Tibial nerve (tissue), 4 donors: ENCODE measurements around the gene MYH14. TPM values are rescaled to one million over a fixed set of nuclear protein-coding genes. Genes with fewer than 3 reads are reported as not detected.

ENCODE experiments used
- DNase-seq, 2 donors: peaks; one replicate each; pipeline ENCODE4 v3.0.0-alpha.2; 2019; ENCODE audit warnings: low spot score in 2 of 2
- H3K27ac ChIP-seq, 4 donors: fragments of 200-600 bp; sonication (generic) in 3 of 4; one replicate each; pipeline ENCODE4 v1.5.1; 2017 to 2019; ENCODE audit warnings: mild to moderate bottlenecking in 1 of 4
- H3K27me3 ChIP-seq, 2 donors: fragments of 200-600 bp; sonication (generic) in 1 of 2; one replicate each; pipeline versions ENCODE4 v1.5.1 to v1.6.0; 2017 to 2019
- H3K36me3 ChIP-seq, 3 donors: fragments of 200-600 bp; sonication (generic); one replicate each; pipeline ENCODE4 v1.5.1; 2018 to 2019
- H3K4me1 ChIP-seq, 4 donors: fragments of 200-600 bp; sonication (generic) in 3 of 4; one replicate each; pipeline ENCODE4 v1.5.1; 2017 to 2019
- H3K4me3 ChIP-seq, 4 donors: fragments of 200-600 bp; sonication (generic) in 3 of 4; one replicate each; pipeline ENCODE4 v1.5.1; 2017 to 2019; ENCODE audit warnings: mild to moderate bottlenecking in 1 of 4, moderate library complexity in 1 of 4
- H3K9me3 ChIP-seq, 4 donors: fragments of 200-600 bp; sonication (generic) in 3 of 4; one replicate each; pipeline ENCODE4 v1.5.1; 2017 to 2019
- EP300 ChIP-seq, 2 donors: sonication (generic); formaldehyde crosslinking; IDR thresholded peaks; one replicate each; pipeline ENCODE4 v1.6.1; 2017; ENCODE audit warnings: antibody characterized with exemption in 2 of 2, mild to moderate bottlenecking in 1 of 2
- POLR2A ChIP-seq, 2 donors: fragments of 450-650 bp; IDR thresholded peaks; one replicate each; pipeline ENCODE4 v1.6.1; 2017; ENCODE audit warnings: antibody characterized with exemption in 2 of 2, mild to moderate bottlenecking in 2 of 2, moderate library complexity in 2 of 2
- WGBS, 2 donors: methylation state at CpG; one replicate each; pipeline ENCODE4 v1.1.5; 2018; 5-methylcytosine and 5-hydroxymethylcytosine counted together
- total RNA-seq, 4 donors: library from RNA; depleted of rRNA; stranded (reverse); fragments of >200 nt; gene quantifications; one replicate each; pipeline ENCODE4 v1.1.0, GENCODE V29; 2016
- TF ChIP-seq, protein P1 (sequence below), 5 experiments: fragments of 200-600 bp in 3 of 5; fragments of 450-650 bp in 2 of 5; sonication (generic) in 3 of 5; IDR thresholded peaks; one replicate each; pipeline ENCODE4 v1.5.1; 2016 to 2019; ENCODE audit warnings: antibody characterized with exemption in 5 of 5, mild to moderate bottlenecking in 3 of 5, moderate library complexity in 2 of 5

Gene MYH14
- total RNA-seq, 4 donors from 2014 or later = 12.9 to 30.3 (median 15.3) TPM

DNA sequence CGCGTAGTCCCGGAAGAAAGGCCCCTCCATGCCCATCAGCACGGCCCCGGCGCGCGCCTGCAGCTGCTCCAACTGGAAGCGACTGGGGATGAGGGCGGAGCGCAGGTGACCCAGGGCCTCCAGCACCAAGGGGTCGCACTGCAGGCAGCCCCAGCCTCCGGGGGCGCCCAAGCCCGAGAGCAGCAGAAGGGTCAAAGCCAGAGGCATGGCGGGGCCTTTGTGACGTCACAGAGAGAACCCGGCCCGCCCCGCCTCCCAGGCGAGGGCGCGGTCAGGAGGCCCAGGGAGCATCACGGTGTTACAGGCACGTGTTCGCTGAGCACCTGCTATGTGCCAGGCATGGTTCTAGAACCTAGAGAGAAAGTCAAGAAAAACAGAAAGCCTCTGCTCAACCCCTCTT, 40.4 kb upstream of the MYH14 start, which contains the start of gene IZUMO2:
IZUMO2 (minus strand) TSS at position 294 of the 400 bp plus-strand sequence; CDS start at position 207, 87 bp downstream.
- no peak within 1 kb of the TSS for H3K4me3 ChIP-seq
- H3K36me3 ChIP-seq = no peaks in the 10 kb centered on the region
- no peaks in the 10 kb centered on the region for H3K4me1 ChIP-seq
- DNase-seq = no peak
- TF ChIP-seq POLR2A (IDR thresholded peaks at IDR 0.05) (no peak), EP300 (IDR thresholded peaks at IDR 0.05) (no peak)
- TF ChIP-seq, protein P1, sequence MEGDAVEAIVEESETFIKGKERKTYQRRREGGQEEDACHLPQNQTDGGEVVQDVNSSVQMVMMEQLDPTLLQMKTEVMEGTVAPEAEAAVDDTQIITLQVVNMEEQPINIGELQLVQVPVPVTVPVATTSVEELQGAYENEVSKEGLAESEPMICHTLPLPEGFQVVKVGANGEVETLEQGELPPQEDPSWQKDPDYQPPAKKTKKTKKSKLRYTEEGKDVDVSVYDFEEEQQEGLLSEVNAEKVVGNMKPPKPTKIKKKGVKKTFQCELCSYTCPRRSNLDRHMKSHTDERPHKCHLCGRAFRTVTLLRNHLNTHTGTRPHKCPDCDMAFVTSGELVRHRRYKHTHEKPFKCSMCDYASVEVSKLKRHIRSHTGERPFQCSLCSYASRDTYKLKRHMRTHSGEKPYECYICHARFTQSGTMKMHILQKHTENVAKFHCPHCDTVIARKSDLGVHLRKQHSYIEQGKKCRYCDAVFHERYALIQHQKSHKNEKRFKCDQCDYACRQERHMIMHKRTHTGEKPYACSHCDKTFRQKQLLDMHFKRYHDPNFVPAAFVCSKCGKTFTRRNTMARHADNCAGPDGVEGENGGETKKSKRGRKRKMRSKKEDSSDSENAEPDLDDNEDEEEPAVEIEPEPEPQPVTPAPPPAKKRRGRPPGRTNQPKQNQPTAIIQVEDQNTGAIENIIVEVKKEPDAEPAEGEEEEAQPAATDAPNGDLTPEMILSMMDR (IDR thresholded peaks at IDR 0.05) = no peak
- no peak within 1 kb of the TSS for H3K27ac ChIP-seq
- H3K9me3 ChIP-seq = peaks cover 0 to 16% (median 5%) of the 10 kb centered on the region in 4 donors
- peaks cover 0 to 14% of the 10 kb centered on the region in 2 donors for H3K27me3 ChIP-seq
- WGBS, 2 donors = 11 to 14% methylated on average over 17 to 18 of the region's 26 CpGs

DNA sequence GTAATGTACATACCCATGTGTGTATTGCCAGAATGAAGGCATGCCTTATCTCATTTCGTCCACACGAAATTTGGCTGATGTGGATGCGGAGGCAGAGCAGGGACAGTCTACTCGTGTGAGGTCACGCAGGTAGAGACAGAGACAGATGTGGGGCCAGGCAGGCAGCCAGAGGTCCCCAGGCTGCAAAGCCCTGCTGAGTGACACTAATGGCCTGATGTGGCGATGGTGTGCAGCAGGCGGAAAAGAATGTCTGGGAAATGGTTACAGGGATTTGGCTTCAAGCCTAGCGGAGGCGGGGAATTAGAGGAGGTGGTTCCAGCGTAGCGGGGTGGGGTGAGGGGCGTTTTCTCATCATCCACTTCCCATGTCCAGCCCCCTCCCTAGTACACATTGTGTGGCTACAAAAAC, 36.1 kb upstream of the MYH14 start:
- no peak for TF ChIP-seq POLR2A (IDR thresholded peaks at IDR 0.05)
- TF ChIP-seq EP300 (IDR thresholded peaks at IDR 0.05) = no peak
- TF ChIP-seq, protein P1 (IDR thresholded peaks at IDR 0.05) = no peak
- peaks cover 0 to 14% of the 10 kb centered on the region in 2 donors for H3K27me3 ChIP-seq
- no peak for DNase-seq
- H3K9me3 ChIP-seq = no peaks in the 10 kb centered on the region
- H3K36me3 ChIP-seq = no peaks in the 10 kb centered on the region
- H3K4me3 ChIP-seq = no peak overlapping the region
- no peaks in the 10 kb centered on the region for H3K4me1 ChIP-seq
- no peak overlapping the region for H3K27ac ChIP-seq
- 28 to 29% methylated on average over 12 of the region's 12 CpGs for WGBS, 2 donors

DNA sequence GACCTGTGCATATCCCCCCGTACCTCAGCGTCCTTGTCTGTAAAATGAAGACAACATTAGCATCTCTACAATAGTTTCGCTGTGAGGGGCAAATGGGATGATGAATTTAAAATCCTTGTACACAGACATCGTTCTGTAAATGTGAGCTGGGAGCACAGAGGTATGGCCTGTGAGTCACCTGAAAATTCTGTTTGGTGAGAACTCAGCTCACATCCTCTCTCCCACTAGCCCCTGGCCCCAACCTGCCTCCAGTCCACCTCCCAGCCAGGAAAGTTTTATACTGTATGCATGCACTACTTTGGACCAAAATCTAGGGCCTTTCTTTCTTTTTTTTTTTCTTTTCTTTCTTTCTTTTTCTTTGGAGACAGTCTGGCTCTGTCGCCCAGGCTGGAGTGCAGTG, 31.7 kb upstream of the MYH14 start:
- Histone ChIP-seq H3K27ac (no peak overlapping the region), H3K36me3 (no peaks in the 10 kb centered on the region), H3K4me3 (no peak overlapping the region), H3K4me1 (no peaks in the 10 kb centered on the region), H3K27me3 (no peaks in the 10 kb centered on the region), H3K9me3 (no peaks in the 10 kb centered on the region)
- no peak for TF ChIP-seq POLR2A (IDR thresholded peaks at IDR 0.05)
- no peak for DNase-seq
- WGBS, 2 donors = 72 to 78% methylated on average over 5 of the region's 5 CpGs

DNA sequence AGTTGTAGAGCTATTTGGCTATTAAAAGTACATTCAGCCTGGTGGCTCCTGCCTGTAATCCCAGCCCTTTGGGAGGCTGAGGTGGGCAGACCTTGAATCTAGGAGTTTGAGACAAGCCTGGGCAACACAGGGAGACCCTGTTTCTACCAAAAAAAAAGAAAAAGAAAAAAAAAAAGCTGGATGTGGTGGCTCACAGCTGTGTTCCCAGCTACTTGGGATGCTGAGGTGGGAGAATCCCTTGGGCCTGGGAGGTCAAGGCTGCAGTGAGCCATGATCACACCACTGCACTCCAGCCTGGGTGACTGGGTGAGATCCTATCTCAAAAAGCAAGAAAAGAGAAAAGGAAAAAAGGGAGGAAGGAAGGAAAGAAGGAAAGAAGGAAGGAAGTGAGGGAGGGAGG, 30.7 kb upstream of the MYH14 start:
- Histone ChIP-seq H3K4me1 (no peaks in the 10 kb centered on the region), H3K4me3 (no peak overlapping the region), H3K36me3 (no peaks in the 10 kb centered on the region), H3K9me3 (no peaks in the 10 kb centered on the region), H3K27me3 (no peaks in the 10 kb centered on the region), H3K27ac (no peak overlapping the region)
- TF ChIP-seq, protein P1 (IDR thresholded peaks at IDR 0.05) = no peak
- TF ChIP-seq EP300 (IDR thresholded peaks at IDR 0.05) = no peak
- DNase-seq = no peak

DNA sequence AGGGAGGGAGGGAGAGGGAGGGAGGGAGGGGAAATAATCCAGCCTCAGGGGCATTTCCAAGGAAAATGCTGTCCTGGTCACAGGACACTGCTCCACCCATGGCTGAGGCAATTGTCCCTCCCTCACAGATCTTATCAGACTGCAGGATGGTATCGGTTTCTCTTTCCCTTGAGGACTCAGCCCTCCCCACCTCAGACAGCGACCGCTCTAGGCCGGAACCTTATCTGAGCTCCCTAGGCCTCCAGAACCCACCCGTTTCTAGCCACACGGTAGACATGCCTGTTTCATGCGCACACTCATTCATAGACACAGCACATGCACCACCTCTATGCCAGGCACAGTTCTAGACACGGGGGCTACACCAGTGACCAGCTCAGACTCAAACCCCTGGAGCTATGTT, 30.3 kb upstream of the MYH14 start:
- no peak for DNase-seq
- Histone ChIP-seq H3K4me3 (no peak overlapping the region), H3K4me1 (no peaks in the 10 kb centered on the region), H3K9me3 (no peaks in the 10 kb centered on the region), H3K27ac (no peak overlapping the region), H3K36me3 (no peaks in the 10 kb centered on the region), H3K27me3 (no peaks in the 10 kb centered on the region)
- WGBS, 2 donors = 60 to 73% methylated on average over 8 of the region's 8 CpGs
- TF ChIP-seq, protein P1 (IDR thresholded peaks at IDR 0.05) = no peak
- TF ChIP-seq POLR2A (IDR thresholded peaks at IDR 0.05) = no peak
- no peak for TF ChIP-seq EP300 (IDR thresholded peaks at IDR 0.05)
